HepG2 (cell line): ENCODE data around the gene TPD52L2. TPM values are rescaled to one million over a fixed set of nuclear protein-coding genes. Genes with fewer than 3 reads are reported as not detected.

Experiments used
- ATAC-seq: fragments of 200-7000 bp; cut with Tn5 transposase; 3 replicates; pipeline ENCODE4 v1.9.1; 2020; ENCODE audit warnings: mild to moderate bottlenecking, moderate library complexity
- BruUV-seq: library from RNA; stranded (reverse); fragments of 400-500 nt; replicated peaks from 2 replicates; lab custom pipeline; 2021; lab: Mats Ljungman, UMichigan
- CTCF ChIA-PET: fragments of 300-600 bp; formaldehyde crosslinking; extraction: SDS; loops from one replicate; lab custom pipeline; 2021; ENCODE audit warnings: low total read pairs, inconsistent platforms, low intra/inter-chr PET ratio; lab: Yijun Ruan, JAX
- POLR2A ChIA-PET: fragments of 350-600 bp; sonication (Branson Sonifier 250); formaldehyde crosslinking; loops from one replicate; lab custom pipeline; 2020; ENCODE audit warnings: antibody characterized with exemption, inconsistent platforms; lab: Yijun Ruan, JAX
- DNase-seq: peaks from one replicate; pipeline ENCODE4 v3.0.0-alpha.2; 2015; ENCODE audit warnings: low spot score
- FAIRE-seq: peaks from 3 replicates; lab custom pipeline; 2011; peaks lifted over from hg19 to GRCh38; lab: Jason Lieb, UNC
- H2AFZ ChIP-seq: one replicate; pipeline ENCODE4 v1.6.1; 2011; ENCODE audit warnings: low read length, inconsistent platforms
- H3K27ac ChIP-seq: fragments of 300-600 bp; 3 replicates; pipeline ENCODE4 v1.8.0; 2011; ENCODE audit warnings: mixed run types, mild to moderate bottlenecking, mixed read lengths, low read length, inconsistent platforms; ENCODE audit not compliant: insufficient read depth; ENCODE audit errors: extremely low read length
- H3K27me3 ChIP-seq, 2 experiments: fragments of 200-600 bp in 1 of 2; 2 replicates in 1 of 2; 3 replicates in 1 of 2; pipeline versions ENCODE4 v1.6.0 to v1.8.0; 2011; ENCODE audit warnings: low read length in 2 of 2, mild to moderate bottlenecking in 2 of 2, moderate library complexity in 2 of 2, inconsistent platforms in 1 of 2; ENCODE audit not compliant: insufficient read depth in 2 of 2, control insufficient read depth in 1 of 2
- H3K36me3 ChIP-seq, 2 experiments: fragments of 200-600 bp in 1 of 2; replicated peaks in 1 of 2; 2 replicates in 1 of 2; 3 replicates in 1 of 2; pipeline versions ENCODE4 v1.5.1 to v1.8.0; 2011; ENCODE audit warnings: low read length in 2 of 2, inconsistent platforms in 1 of 2; ENCODE audit not compliant: insufficient read depth in 2 of 2, control insufficient read depth in 1 of 2
- H3K4me1 ChIP-seq: 2 replicates; pipeline ENCODE4 v1.5.1; 2012; ENCODE audit warnings: low read length, inconsistent platforms; ENCODE audit not compliant: insufficient read depth
- H3K4me2 ChIP-seq: 2 replicates; pipeline ENCODE4 v1.6.0; 2011; ENCODE audit warnings: low read depth, low read length, inconsistent platforms
- H3K4me3 ChIP-seq, 3 experiments: fragments of 200-600 bp in 1 of 3; sonication (generic), shearing (Covaris generic) in 1 of 3; replicated peaks in 1 of 3; 2 replicates each; pipeline ENCODE4 v1.5.1; 2011 to 2016; ENCODE audit warnings: low read length in 3 of 3, inconsistent platforms in 2 of 3, low read depth in 2 of 3, mild to moderate bottlenecking in 2 of 3, control low read depth in 1 of 3, mixed read lengths in 1 of 3; ENCODE audit not compliant: insufficient read depth in 1 of 3
- H3K79me2 ChIP-seq: one replicate; pipeline ENCODE4 v1.6.1; 2011; ENCODE audit warnings: low read length, inconsistent platforms; ENCODE audit not compliant: insufficient read depth
- H3K9ac ChIP-seq: 2 replicates; pipeline ENCODE4 v1.6.0; 2011; ENCODE audit warnings: mild to moderate bottlenecking, low read depth, low read length, inconsistent platforms; ENCODE audit not compliant: insufficient read depth
- H3K9me3 ChIP-seq: 2 replicates; pipeline ENCODE4 v1.5.1; 2012; ENCODE audit warnings: mild to moderate bottlenecking, low read length
- H4K20me1 ChIP-seq: 2 replicates; pipeline ENCODE4 v1.6.0; 2011; ENCODE audit warnings: inconsistent platforms, mild to moderate bottlenecking, low read length, moderate library complexity; ENCODE audit not compliant: insufficient read depth
- AGO2 ChIP-seq: fragments of 200-400 bp; formaldehyde crosslinking; optimal IDR thresholded peaks from 2 replicates; pipeline ENCODE3; 2017; ENCODE audit warnings: mild to moderate bottlenecking, low read depth, low read length, moderate library complexity
- CEBPB ChIP-seq: IDR thresholded peaks from 2 replicates; pipeline ENCODE4 v1.6.1; 2011; ENCODE audit warnings: low read depth, low read length, improper control_type of control experiment, borderline replicate concordance
- FOXA3 ChIP-seq: IDR thresholded peaks from 2 replicates; pipeline ENCODE4 v1.6.1; 2016; ENCODE audit warnings: missing genetic modification reagents, missing compliant biosample characterization
- RAD51 ChIP-seq: fragments of 450-650 bp; IDR thresholded peaks from 2 replicates; pipeline ENCODE4 v1.6.1; 2016; ENCODE audit warnings: borderline replicate concordance
- REXO4 ChIP-seq: sonication (generic); formaldehyde crosslinking; IDR thresholded peaks from 2 replicates; pipeline ENCODE4 v1.8.0; 2022; ENCODE audit warnings: missing genetic modification reagents, mild to moderate bottlenecking, borderline replicate concordance
- ZNF253 ChIP-seq: sonication (generic); formaldehyde crosslinking; IDR thresholded peaks from 2 replicates; pipeline ENCODE4 v1.8.0; 2022; ENCODE audit warnings: mild to moderate bottlenecking, missing genetic modification reagents, borderline replicate concordance
- ZNF768 ChIP-seq: sonication (generic); formaldehyde crosslinking; IDR thresholded peaks from 2 replicates; pipeline ENCODE4 v1.4.0; 2020; ENCODE audit warnings: missing genetic modification reagents
- ZSCAN21 ChIP-seq: sonication (generic); formaldehyde crosslinking; IDR thresholded peaks from 2 replicates; pipeline ENCODE4 v1.8.0; 2022; ENCODE audit warnings: mild to moderate bottlenecking, missing genetic modification reagents, moderate library complexity, borderline replicate concordance
- WGBS: methylation state at CpG from one replicate; pipeline ENCODE4 v1.1.6; 2017; ENCODE audit warnings: low lambda C conversion rate; 5-methylcytosine and 5-hydroxymethylcytosine counted together
- in situ Hi-C: cut with HindIII; loops from 2 replicates; pipeline ENCODE4 v1.10.0; 2017; ENCODE audit warnings: low pct_unique_long_range_greater_than_20kb; ENCODE audit not compliant: extremely low pct_ligation_motif_present
- intact Hi-C: fragments of 100-400 bp; cut with micrococcal nuclease; formaldehyde crosslinking; loops from one replicate; pipeline ENCODE4 v1.10.0; 2022; ENCODE audit not compliant: unreplicated experiment
- polyA plus RNA-seq, 8 experiments: library from polyadenylated mRNA; depleted of rRNA in 3 of 8; stranded (reverse) in 7 of 8; unstranded in 1 of 8; fragments of >200 nt; fragmentation: Illumina TruSeq in 4 of 8; extraction: Trizol in 4 of 8; gene quantifications; 2 replicates each; pipeline versions ENCODE4 v1.2.1 to v1.2.3, GENCODE V29; 2011 to 2016; ENCODE audit warnings: low read depth in 4 of 8, missing spikeins in 1 of 8, mixed read lengths in 1 of 8; ENCODE audit not compliant: insufficient read depth in 1 of 8
- total RNA-seq, 5 experiments: library from RNA; depleted of rRNA; stranded (reverse); fragments of >200 nt; fragmentation: Illumina TruSeq; extraction: Trizol; gene quantifications; 2 replicates each; pipeline ENCODE4 v1.2.3, GENCODE V29; 2016; ENCODE audit warnings: low read depth in 1 of 5
- TF ChIP-seq, protein P1 (sequence below): IDR thresholded peaks from 2 replicates; pipeline ENCODE4 v1.6.1; 2016

Gene TPD52L2
- total and polyA plus RNA-seq, 2 of the 13 experiments (the other 11 are each of a cell fraction or from before 2014, with no cell fraction given): 156 to 184 TPM

DNA sequence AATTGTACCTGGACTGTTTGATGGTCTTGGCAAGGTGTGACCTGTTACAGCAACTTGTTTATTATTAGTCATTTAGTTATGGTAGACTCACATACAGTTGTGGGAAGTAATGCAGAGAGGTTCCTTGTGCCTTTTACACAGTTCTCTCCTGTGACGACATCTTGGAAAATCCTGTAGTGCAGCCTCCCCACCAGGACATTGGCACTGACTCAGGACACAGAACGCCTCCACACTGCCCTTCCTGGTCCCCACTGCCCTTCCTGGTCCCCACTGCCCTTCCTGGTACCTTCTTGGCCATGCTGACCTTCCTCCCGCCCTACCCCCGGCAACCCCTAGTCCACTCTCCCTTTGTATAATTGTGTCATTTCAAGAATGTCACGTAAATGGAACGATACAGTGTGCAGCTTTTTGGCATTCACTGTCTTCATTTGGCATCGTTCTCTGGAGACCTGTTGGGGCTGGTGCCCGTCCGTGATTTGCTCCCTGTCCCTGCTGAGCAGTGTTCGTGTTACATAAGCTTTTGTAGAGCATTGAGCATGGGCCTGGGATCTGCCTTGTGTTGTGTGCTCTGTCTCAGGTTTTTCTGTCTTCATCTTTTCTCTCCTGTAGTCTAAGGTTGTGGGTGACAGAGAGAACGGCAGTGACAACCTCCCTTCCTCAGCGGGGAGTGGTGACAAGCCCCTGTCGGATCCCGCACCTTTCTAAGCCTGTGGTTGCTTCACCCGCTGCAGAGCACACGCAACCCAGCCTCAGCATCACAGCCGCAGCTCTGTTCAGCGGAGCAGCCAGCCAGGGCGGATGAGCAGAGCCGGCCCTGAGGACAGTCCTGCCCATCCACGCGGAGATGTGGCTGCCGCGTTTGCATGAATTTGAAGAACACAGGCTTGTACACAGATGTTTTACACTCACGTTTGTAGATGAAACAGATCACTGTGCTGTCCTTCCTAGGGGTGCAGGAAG, 24.5 kb downstream of the TPD52L2 start (continued):
- TF ChIP-seq, protein P1, sequence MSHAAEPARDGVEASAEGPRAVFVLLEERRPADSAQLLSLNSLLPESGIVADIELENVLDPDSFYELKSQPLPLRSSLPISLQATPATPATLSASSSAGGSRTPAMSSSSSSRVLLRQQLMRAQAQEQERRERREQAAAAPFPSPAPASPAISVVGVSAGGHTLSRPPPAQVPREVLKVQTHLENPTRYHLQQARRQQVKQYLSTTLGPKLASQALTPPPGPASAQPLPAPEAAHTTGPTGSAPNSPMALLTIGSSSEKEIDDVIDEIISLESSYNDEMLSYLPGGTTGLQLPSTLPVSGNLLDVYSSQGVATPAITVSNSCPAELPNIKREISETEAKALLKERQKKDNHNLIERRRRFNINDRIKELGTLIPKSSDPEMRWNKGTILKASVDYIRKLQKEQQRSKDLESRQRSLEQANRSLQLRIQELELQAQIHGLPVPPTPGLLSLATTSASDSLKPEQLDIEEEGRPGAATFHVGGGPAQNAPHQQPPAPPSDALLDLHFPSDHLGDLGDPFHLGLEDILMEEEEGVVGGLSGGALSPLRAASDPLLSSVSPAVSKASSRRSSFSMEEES (CRISPR knock-in tag): no peak
- TF ChIP-seq ZSCAN21 (CRISPR knock-in tag): peak; percentile 30; the same call in 1 of the 2 replicates
- TF ChIP-seq REXO4 (CRISPR knock-in tag): 0 out of 2 replicates have a peak, but pooled peaks have one; percentile 27
- 0 out of 2 replicates have a peak, but pooled peaks have one; percentile 46 for TF ChIP-seq ZNF253 (CRISPR knock-in tag)
- TF ChIP-seq ZNF768 (CRISPR knock-in tag): peak; percentile 33; the same call in 1 of the 2 replicates
- peak; percentile 41 for TF ChIP-seq AGO2
- no peak for TF ChIP-seq RAD51

DNA sequence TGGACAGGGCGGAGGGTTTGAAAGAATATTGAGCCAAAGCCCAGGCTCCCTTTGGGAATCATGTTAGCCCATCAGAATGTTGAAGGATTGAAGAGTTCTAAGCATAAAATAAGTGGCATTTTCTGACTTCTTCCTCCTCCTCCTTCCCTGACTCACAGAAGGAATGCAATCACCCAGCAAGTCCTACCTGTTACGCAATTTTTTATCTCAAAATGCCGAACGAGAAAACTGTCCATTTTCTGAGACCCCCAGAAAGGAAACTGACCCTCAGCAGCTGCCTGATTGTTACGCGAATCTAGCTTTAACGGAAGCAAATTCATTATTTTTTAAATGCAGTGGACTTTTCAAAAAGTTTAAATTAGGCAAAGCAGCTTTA, 25.1 kb downstream of the TPD52L2 start:
- 93% methylated on average over 7 of the region's 7 CpGs for WGBS
- BruUV-seq: no TSS peak
- no peak overlapping the region for H3K4me2 ChIP-seq
- DNase-seq (no peak), ATAC-seq (no peak), FAIRE-seq (no peak)
- H3K27me3 ChIP-seq: no peaks in the 10 kb centered on the region; a peak in 1 of 5 replicates
- H4K20me1 ChIP-seq: peaks cover 13% of the 10 kb centered on the region; the same call in 1 of the 2 replicates
- H3K27ac ChIP-seq: no peak overlapping the region
- no peak overlapping the region for H3K4me3 ChIP-seq
- H3K4me1 ChIP-seq: peaks cover 7% of the 10 kb centered on the region
- intact Hi-C loops: no loop called here
- no peaks in the 10 kb centered on the region for H3K9me3 ChIP-seq
- no peak overlapping the region for H3K9ac ChIP-seq
- ChIA-PET CTCF (no interaction called here), POLR2A (no interaction called here)
- peaks cover 38 to 59% of the 10 kb centered on the region in 2 experiments for H3K36me3 ChIP-seq
- H2AFZ ChIP-seq: no peak overlapping the region
- TF ChIP-seq FOXA3 (no peak), CEBPB (peak; percentile 91)
- in situ Hi-C loops: no loop called here
- peaks cover 2% of the 10 kb centered on the region for H3K79me2 ChIP-seq
